Activated gamma-delta T cell treated with anti-CD3 and anti-CD28 coated beads, Interleukin-2, amount 50 U/mL, for 16 hours (primary cell): Measurements from ENCODE around the gene POLG2.
"Not testable (repeated sequence)": the region's sequence is repeated elsewhere in the genome, so short reads cannot be mapped to it uniquely, and the experiment has no call there.

Experiments used
- DNase-seq: peaks from one replicate; pipeline ENCODE4 v3.0.0-alpha.2; 2020; ENCODE audit warnings: low read depth

POLG2 gene

GRCh38 chr17:64505340-64506200 lies 8.7 kb upstream of the POLG2 start:
- peak; percentile 78 for DNase-seq

DNA sequence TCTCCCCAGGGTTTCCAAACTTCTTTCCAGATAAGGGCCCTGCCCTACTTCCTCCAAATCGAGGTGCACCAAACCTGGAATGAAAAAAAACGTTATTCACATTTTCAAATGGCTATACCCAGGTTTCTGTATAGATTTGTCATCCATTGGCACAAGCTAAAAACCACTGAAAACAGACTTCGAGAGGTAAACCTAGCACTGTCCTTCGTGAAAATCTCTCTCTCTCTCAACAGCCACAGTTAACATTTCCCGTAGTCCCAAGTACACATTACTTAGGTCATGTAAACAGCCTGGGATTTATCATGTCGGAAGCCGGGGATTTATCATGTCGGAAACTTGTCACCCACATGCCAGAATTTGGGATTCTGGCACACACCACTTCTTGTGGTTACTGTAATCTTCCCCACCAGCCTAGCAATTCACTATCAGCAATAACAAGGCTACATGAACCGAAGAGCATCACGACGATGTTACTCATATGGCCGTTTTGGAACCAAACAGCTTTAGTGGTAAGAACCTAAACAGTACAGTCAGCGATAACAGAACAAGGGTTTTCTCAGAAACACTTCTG lies 8.0 kb upstream of the POLG2 start:
- no peak for DNase-seq

GRCh38 chr17:64503821-64504768 lies 7.2 kb upstream of the POLG2 start:
- no peak for DNase-seq

GRCh38 chr17:64503341-64503740 lies 6.5 kb upstream of the POLG2 start:
- DNase-seq, result no peak

- DNase-seq, result no peak
Measured at GRCh38 chr17:64502809-64503208, 6.0 kb upstream of the POLG2 start.

DNA sequence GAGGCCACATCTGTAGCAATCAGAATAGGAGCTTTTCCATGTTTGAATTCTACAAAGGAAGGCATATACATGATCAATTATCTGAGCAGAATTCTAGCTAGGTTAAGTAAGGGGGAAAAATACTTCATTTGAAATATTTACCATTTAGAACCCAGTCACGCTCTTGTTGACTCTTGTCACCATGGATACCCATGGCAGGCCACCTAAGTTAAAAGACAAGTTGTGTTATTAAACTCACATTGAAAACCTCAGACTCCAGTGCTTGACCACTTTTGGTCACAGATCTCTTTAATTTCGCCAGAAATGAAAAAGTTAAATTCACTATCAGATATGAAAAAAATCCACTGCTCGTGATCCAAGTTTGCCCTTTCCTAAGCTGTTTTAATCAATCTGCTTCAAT lies 5.2 kb upstream of the POLG2 start:
- DNase-seq, result no peak

DNA sequence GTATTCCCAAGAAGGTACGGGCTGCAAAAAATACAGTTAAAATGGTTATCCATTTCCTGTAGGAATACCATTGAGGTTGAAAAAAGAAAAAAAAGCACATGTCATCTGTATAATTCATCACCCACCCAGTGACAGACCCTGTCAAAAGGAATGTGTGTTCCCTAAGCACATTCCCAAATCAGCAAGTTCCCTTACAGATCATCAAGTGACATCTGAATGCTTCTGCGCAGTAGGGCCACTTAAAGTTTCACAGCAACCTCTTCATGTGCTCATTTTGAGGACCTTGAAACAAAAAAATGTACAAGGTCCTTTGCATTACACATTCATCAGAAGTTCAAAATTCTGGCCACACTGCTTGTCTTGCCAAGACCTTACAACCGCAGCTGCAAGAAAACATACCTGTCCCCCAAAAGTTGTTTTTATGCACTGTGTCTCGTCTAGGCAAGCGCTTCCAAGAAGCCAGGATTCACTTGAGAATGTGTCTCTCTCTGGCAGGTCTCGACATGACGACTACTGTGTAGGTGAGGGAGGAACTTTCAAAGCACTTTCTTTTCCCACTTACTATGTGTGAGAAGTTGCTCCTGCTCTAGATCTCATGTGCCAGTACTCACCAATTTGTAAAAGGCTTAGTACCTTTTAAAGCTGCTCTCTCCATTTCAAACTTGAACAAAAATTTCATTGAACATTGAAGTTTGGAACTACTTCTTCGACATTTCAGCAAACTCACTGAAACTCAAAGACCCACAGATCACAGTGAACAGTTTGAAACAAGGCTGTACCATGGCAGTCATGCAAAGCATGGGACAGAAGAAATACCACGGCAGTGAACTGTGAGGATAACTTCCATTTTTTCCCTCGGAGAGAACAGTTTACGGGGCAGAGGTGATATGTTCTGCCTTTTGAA lies 4.3 kb upstream of the POLG2 start:
- no peak for DNase-seq

DNA sequence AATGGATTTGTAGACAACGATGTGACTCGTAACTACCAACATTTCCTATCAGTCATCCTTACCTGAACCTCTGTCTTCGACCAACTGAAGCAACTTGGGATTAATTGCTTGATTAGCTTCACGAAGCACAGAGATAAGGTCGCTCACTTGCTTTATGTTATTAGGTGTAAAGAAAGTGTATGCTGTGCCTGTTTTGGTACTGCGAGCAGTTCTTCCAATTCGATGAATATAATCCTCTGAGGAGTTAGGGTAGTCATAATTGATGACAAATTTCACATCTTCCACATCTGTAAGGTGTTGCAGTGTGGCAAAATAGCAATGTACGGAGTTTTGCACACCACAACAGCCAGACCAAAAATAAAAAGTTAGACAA lies 3.6 kb upstream of the POLG2 start:
- no peak for DNase-seq

GRCh38 chr17:64499805-64500486 lies 3.1 kb upstream of the POLG2 start:
- no peak for DNase-seq

GRCh38 chr17:64498308-64499203 lies 1.7 kb upstream of the POLG2 start:
- DNase-seq, result no peak

DNA sequence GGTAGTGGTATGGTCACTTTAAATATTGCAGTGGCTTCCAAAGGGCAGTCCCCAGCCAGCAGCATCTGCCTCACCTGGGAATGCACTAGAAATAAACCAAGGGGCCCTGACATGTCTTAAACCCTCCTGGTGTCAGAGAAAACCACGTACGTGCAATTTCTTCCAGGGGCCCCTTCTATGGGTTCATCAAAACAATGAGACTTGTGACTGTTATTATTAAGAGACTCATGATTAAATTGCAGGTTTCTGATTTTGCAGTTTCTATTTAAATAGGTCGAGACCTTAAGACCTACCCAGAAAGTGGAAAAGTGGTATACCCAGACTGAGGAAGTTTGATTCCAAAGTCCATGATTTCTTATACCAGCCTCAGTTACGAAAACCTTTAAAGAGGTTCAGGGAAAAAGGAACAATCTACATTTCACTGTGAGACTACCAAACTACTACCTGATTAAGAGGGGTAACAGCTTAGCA lies 746 bp upstream of the POLG2 start:
- DNase-seq, result no peak

GRCh38 chr17:64496348-64496785 lies 487 bp downstream of the POLG2 start:
- no peak for DNase-seq

DNA sequence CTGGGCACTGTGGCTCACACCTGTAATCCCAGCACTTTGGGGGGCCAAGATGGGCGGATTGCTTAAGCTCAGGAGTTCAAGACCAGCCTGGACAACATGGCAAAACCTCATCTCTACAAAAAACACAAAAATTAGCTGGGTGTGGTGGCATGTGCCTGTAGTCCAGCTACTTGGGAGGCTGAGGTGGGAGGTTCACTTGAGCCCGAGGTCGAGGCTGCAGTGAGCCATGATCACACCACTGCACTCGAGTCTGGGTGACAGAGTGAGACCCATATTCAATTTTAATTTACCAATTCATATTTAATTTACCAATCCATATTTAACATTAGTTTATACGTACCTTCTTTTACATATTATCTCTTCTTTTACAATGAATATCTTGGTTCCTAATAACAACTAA lies 1.6 kb downstream of the POLG2 start:
- not testable (repeated sequence) for DNase-seq

DNA sequence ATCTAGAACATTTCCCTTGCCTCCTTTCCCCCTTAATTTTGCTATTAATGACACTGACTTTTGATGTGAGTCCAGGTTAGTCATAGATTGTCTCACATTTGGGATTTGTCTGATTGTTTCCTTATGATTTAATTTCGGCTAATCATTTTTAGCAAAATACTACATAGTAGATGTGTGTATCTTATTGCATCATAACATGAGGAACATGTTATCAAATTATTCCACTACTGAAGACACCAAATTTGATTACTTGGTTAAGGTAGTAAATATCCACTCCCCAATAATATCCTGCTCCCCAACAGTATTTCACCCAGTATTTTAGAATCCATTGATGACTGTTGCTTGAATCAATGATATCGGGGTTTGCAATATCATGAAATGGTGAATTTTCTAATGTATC lies 2.7 kb downstream of the POLG2 start:
- no peak for DNase-seq

GRCh38 chr17:64492481-64493109 lies 4.3 kb downstream of the POLG2 start:
- no peak for DNase-seq

DNA sequence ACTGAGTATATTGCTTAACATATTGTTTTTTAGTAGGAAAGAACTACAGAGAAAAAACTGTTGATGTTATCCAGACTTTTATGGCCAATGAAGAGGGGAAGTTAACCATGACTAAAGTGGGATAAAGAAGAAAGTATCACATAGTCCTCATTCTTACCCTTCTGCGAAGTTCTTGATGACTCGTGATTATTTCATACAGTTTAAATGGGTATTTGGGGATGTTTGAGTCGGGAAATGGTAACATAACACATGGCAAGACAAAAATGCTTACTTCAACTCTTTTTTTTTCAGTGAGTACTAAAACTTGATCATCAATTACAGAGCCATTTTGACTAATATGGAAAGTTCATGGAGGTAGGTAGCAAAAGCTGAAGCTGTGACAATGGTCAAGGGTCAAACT lies 4.9 kb downstream of the POLG2 start:
- no peak for DNase-seq

DNA sequence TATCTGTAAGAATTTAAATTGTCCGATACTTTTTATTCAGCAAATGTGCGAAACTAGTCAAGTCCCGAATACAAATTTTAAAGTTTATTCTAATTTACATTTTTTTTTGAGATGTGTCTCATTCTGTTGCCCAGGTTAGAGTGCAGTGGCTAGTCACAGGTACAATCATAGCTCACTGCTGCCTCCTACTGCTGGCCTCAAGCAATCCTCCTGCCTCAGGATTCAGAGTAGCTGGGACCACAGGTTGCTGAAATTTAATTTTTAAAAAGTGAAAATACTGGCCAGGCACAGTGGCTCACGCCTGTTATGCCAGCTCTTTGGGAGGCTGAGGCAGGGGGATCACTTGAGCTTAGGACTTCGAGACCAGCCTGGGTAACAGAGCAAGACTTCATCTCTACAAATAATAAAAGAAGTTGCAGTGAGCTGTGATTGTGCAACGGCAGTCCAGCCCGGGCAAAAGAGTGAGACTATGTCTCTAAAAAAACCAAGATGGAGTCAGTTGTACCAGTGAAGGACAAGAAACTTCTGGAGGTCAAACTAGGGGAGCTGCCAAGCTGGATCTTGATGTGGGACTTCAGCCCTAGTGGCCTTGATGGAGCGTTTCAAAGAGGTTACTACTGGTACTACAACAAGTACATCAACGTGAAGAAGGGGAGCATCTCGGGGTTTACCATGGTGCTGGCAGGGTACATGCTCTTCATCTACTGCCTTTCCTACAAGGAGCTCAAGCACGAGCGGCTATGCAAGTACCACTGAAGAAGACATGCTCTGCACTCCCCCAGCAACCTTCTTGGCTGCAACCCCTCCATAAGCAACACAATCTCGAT lies 5.6 kb downstream of the POLG2 start:
- no peak for DNase-seq

GRCh38 chr17:64488301-64488700 lies 8.6 kb downstream of the POLG2 start:
- no peak for DNase-seq
